Stomach (tissue), 9 donors: Measurements from ENCODE around the gene ANKRD17. TPM values are rescaled to one million over a fixed set of nuclear protein-coding genes. Genes with fewer than 3 reads are reported as not detected.

Experiments used
- DNase-seq, 2 donors: peaks; one replicate each; pipeline versions ENCODE4 v3.0.0 to v3.0.0-alpha.2; 2013 to 2019
- H3K27ac ChIP-seq, 5 donors: fragments of 200-600 bp in 4 of 5; sonication (generic) in 4 of 5; one replicate each; pipeline ENCODE4 v1.5.1; 2013 to 2019; ENCODE audit warnings: mild to moderate bottlenecking in 1 of 5, moderate library complexity in 1 of 5
- H3K27me3 ChIP-seq, 3 donors: fragments of 200-600 bp; sonication (generic); one replicate each; pipeline ENCODE4 v1.5.1; 2017 to 2019; ENCODE audit warnings: mixed run types in 1 of 3
- H3K36me3 ChIP-seq, 4 donors: fragments of 200-600 bp; sonication (generic); 1 replicate in 3 of 4; 2 replicates in 1 of 4; pipeline ENCODE4 v1.5.1; 2016 to 2019
- H3K4me1 ChIP-seq, 4 donors: fragments of 200-600 bp; sonication (generic); one replicate each; pipeline ENCODE4 v1.5.1; 2016 to 2019
- H3K4me3 ChIP-seq, 4 donors: fragments of 200-600 bp; sonication (generic) in 3 of 4; one replicate each; pipeline ENCODE4 v1.5.1; 2016 to 2019; ENCODE audit warnings: mild to moderate bottlenecking in 1 of 4
- H3K9me3 ChIP-seq, 4 donors: fragments of 200-600 bp; sonication (generic); one replicate each; pipeline ENCODE4 v1.5.1; 2016 to 2019
- CTCF ChIP-seq, 7 experiments: fragments of 450-650 bp in 4 of 7; fragments of 200-600 bp in 3 of 7; sonication (generic) in 3 of 7; IDR thresholded peaks; one replicate each; pipeline ENCODE4 v1.5.1; 2016 to 2019; ENCODE audit warnings: antibody characterized with exemption in 7 of 7, control low read depth in 2 of 7, mild to moderate bottlenecking in 1 of 7
- EP300 ChIP-seq: sonication (generic); formaldehyde crosslinking; IDR thresholded peaks from one replicate; pipeline ENCODE4 v1.6.1; 2017; ENCODE audit warnings: antibody characterized with exemption
- POLR2A ChIP-seq, 4 donors: fragments of 450-650 bp; IDR thresholded peaks; one replicate each; pipeline ENCODE4 v1.6.1; 2016; ENCODE audit warnings: antibody characterized with exemption in 4 of 4, control low read depth in 2 of 4, mild to moderate bottlenecking in 1 of 4, moderate library complexity in 1 of 4
- POLR2AphosphoS5 ChIP-seq, 3 donors: sonication (generic); formaldehyde crosslinking; IDR thresholded peaks; one replicate each; pipeline ENCODE4 v1.6.1; 2016; ENCODE audit warnings: antibody characterized with exemption in 3 of 3
- WGBS, 5 donors: extraction: QIAGEN DNeasy Blood & Tissue Kit in 3 of 5; methylation state at CpG; one replicate each; pipeline versions ENCODE4 v1.1.5 to v1.1.7; 2013 to 2018; 5-methylcytosine and 5-hydroxymethylcytosine counted together
- intact Hi-C: fragments of 100-400 bp; cut with DNase I; formaldehyde crosslinking; loops from one replicate; pipeline ENCODE4 v1.15.1; 2023; ENCODE audit warnings: low total_unique reads
- polyA plus RNA-seq, 3 donors: library from polyadenylated mRNA; stranded (reverse); fragments of 200-250 nt; gene quantifications; one replicate each; pipeline ENCODE4 v1.2.3, GENCODE V29; 2013
- total RNA-seq, 5 donors: library from RNA; depleted of rRNA; stranded (reverse); fragments of >200 nt; gene quantifications; one replicate each; pipeline versions ENCODE4 v1.1.0 to v1.2.3, GENCODE V29; 2014 to 2016
- donor health status: healthy with polysubstance abuse.
- donor health status: Bipolar disorder and iron deficiency.
- donor health status: healthy.

The ANKRD17 gene
- total and polyA plus RNA-seq, 8 donors = 6.9 to 128 (median 56.8) TPM

- H3K4me1 ChIP-seq = no peaks in the 10 kb centered on the region
- peaks cover 15 to 87% (median 81%) of the 10 kb centered on the region in 4 donors for H3K36me3 ChIP-seq
- no peak overlapping the region for H3K4me3 ChIP-seq
- no peak overlapping the region for H3K27ac ChIP-seq
- intact Hi-C loops = no loop called here
- DNase-seq = no peak
- 83 to 100% (median 98%) methylated on average over 1 of the region's 1 CpG for WGBS, 5 donors
- no peaks in the 10 kb centered on the region for H3K27me3 ChIP-seq
- TF ChIP-seq POLR2AphosphoS5 (IDR thresholded peaks at IDR 0.05) = no peak
- no peak for TF ChIP-seq POLR2A (IDR thresholded peaks at IDR 0.05)
- TF ChIP-seq EP300 = no peak
- no peak for TF ChIP-seq CTCF (IDR thresholded peaks at IDR 0.05)
- no peaks in the 10 kb centered on the region for H3K9me3 ChIP-seq
These were observed 124.8 kb downstream of the ANKRD17 start for GRCh38 chr4:73133784-73134183.

GRCh38 chr4:73131281-73131680 is 127.3 kb downstream of the ANKRD17 start:
- Histone ChIP-seq H3K4me1 (no peaks in the 10 kb centered on the region), H3K4me3 (no peak overlapping the region), H3K27ac (no peak overlapping the region), H3K36me3 (peaks cover 15 to 87% (median 72%) of the 10 kb centered on the region in 4 donors), H3K9me3 (no peaks in the 10 kb centered on the region), H3K27me3 (no peaks in the 10 kb centered on the region)
- WGBS, 5 donors = 51 to 68% (median 65%) methylated on average over 1 of the region's 1 CpG
- intact Hi-C loops = no loop called here
- TF ChIP-seq EP300 (no peak), CTCF (IDR thresholded peaks at IDR 0.05) (no peak), POLR2AphosphoS5 (IDR thresholded peaks at IDR 0.05) (no peak), POLR2A (IDR thresholded peaks at IDR 0.05) (no peak)
- DNase-seq = no peak

GRCh38 chr4:73129319-73129718 is 129.3 kb downstream of the ANKRD17 start:
- 96 to 100% (median 96%) methylated on average over 1 of the region's 1 CpG for WGBS, 5 donors
- Histone ChIP-seq H3K36me3 (peaks cover 11 to 88% (median 73%) of the 10 kb centered on the region in 4 donors), H3K27ac (no peak overlapping the region), H3K4me3 (no peak overlapping the region), H3K4me1 (no peaks in the 10 kb centered on the region), H3K27me3 (no peaks in the 10 kb centered on the region), H3K9me3 (no peaks in the 10 kb centered on the region)
- DNase-seq = no peak
- TF ChIP-seq EP300 = no peak
- no peak for TF ChIP-seq POLR2A (IDR thresholded peaks at IDR 0.05)
- no peak for TF ChIP-seq POLR2AphosphoS5 (IDR thresholded peaks at IDR 0.05)
- TF ChIP-seq CTCF (IDR thresholded peaks at IDR 0.05) = no peak
- intact Hi-C loops = no loop called here

GRCh38 chr4:73127839-73128453 is 130.7 kb downstream of the ANKRD17 start:
- H3K36me3 ChIP-seq = peaks cover 5 to 89% (median 72%) of the 10 kb centered on the region in 4 donors
- DNase-seq = peak in 1 of 2 donors; percentile 12
- H3K4me3 ChIP-seq = no peak overlapping the region
- intact Hi-C loops = no loop called here
- 70 to 84% (median 80%) methylated on average over 3 of the region's 3 CpGs for WGBS, 5 donors
- H3K27me3 ChIP-seq = no peaks in the 10 kb centered on the region
- no peaks in the 10 kb centered on the region for H3K9me3 ChIP-seq
- H3K27ac ChIP-seq = no peak overlapping the region
- no peaks in the 10 kb centered on the region for H3K4me1 ChIP-seq
- TF ChIP-seq EP300 (no peak), POLR2AphosphoS5 (IDR thresholded peaks at IDR 0.05) (no peak), POLR2A (IDR thresholded peaks at IDR 0.05) (no peak), CTCF (IDR thresholded peaks at IDR 0.05) (no peak)
